Measurements from ENCODE around the gene SNAP29.

The SNAP29 gene

GRCh38 chr22:20887375-20887774 is 28.6 kb downstream of the SNAP29 start:
- Histone ChIP-seq H2AFZ (ENCODE audit: insufficient read depth, low read length, poor library complexity) (no peak overlapping the region), H3K4ac (ENCODE audit: low read depth, low read length) (no peak overlapping the region), H3K4me3 (ENCODE audit: low read depth, low read length) (no peak overlapping the region), H3K18ac (ENCODE audit: low read length) (no peak overlapping the region), H3K79me2 (ENCODE audit: control insufficient read depth, insufficient read depth, low read length, poor library complexity) (no peaks in the 10 kb centered on the region), H3K27me3 (ENCODE audit: insufficient read depth, low read length) (no peaks in the 10 kb centered on the region), H2BK120ac (ENCODE audit: insufficient read depth, low read length, poor library complexity) (no peak overlapping the region), H2BK12ac (ENCODE audit: low read length) (no peak overlapping the region), H3K23ac (ENCODE audit: low read length) (no peak overlapping the region), H4K91ac (ENCODE audit: low read depth, low read length) (no peak overlapping the region), H3K4me1 (ENCODE audit: control insufficient read depth in 1 of 2, insufficient read depth in 2 of 2, low read length in 2 of 2) (peaks cover 0 to 8% of the 10 kb centered on the region in 2 experiments), H3K4me2 (ENCODE audit: low read length) (no peak overlapping the region), H3K14ac (ENCODE audit: low read length) (no peak overlapping the region), H2BK5ac (ENCODE audit: low read depth, low read length, poor library complexity) (no peak overlapping the region), H2AK5ac (ENCODE audit: low read length) (no peak overlapping the region), H3K9ac (ENCODE audit: low read length) (no peak overlapping the region), H3K27ac (ENCODE audit: low read depth, low read length) (no peak overlapping the region), H4K12ac (ENCODE audit: low read depth, low read length) (no peak overlapping the region), H3K79me1 (ENCODE audit: low read length) (no peaks in the 10 kb centered on the region), H3K36me3 (ENCODE audit: control insufficient read depth in 1 of 2, insufficient read depth in 2 of 2, low read length in 2 of 2) (peaks cover 23 to 28% of the 10 kb centered on the region in 2 experiments), H4K8ac (ENCODE audit: low read depth, low read length) (no peak overlapping the region), H3K9me3 (ENCODE audit: insufficient read depth, low read depth, low read length) (peaks cover 4% of the 10 kb centered on the region)
- peak in 1 of 2 donors; percentile 53 for DNase-seq
- WGBS (ENCODE audit: extremely low coverage, insufficient coverage, insufficient read length): no CpG with 5 or more reads among the region's 5 CpGs

DNA sequence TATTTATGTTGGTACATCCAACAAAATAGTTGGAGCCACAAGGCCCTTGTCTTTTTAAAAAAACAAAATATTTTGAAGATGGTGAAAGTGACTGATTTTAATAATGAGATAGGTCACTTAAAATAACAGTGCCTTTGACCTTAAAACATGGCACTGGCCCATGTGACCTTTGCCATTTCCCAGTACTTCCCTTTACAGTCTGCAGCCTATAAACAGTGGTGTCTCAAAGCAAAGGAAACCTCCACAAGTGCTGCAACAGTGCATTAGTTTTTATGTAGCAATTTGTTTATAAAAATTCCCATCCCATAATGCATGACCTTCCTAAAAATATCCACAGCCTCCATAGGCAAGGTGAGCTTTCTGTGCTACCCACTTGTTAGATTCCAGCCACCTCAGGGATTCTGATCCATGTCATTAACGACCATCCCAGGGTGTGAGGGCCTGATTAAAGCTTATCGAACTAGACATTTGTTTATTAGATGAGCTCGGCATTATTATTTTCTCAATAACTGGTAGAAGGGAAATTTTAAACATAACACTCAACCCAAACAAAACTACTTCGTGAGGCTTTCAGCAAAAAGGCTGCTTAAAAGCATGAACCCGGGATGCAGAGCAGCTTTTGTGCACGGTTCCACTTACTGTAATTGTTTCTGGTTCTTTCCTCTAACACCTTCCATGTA is 30.4 kb downstream of the SNAP29 start:
- DNase-seq: no peak
- Histone ChIP-seq H2AFZ (ENCODE audit: insufficient read depth, low read length, poor library complexity) (no peak overlapping the region), H4K12ac (ENCODE audit: low read depth, low read length) (no peak overlapping the region), H3K4me1 (ENCODE audit: control insufficient read depth in 1 of 2, insufficient read depth in 2 of 2, low read length in 2 of 2) (peaks cover 0 to 8% of the 10 kb centered on the region in 2 experiments), H2BK12ac (ENCODE audit: low read length) (no peak overlapping the region), H3K36me3 (ENCODE audit: control insufficient read depth in 1 of 2, insufficient read depth in 2 of 2, low read length in 2 of 2) (peaks cover 12 to 17% of the 10 kb centered on the region in 2 experiments), H3K9me3 (ENCODE audit: insufficient read depth, low read depth, low read length) (peaks cover 1% of the 10 kb centered on the region), H3K4me3 (ENCODE audit: low read depth, low read length) (no peak overlapping the region), H3K18ac (ENCODE audit: low read length) (no peak overlapping the region), H3K4ac (ENCODE audit: low read depth, low read length) (no peak overlapping the region), H2BK5ac (ENCODE audit: low read depth, low read length, poor library complexity) (no peak overlapping the region), H3K79me1 (ENCODE audit: low read length) (no peaks in the 10 kb centered on the region), H2AK5ac (ENCODE audit: low read length) (no peak overlapping the region), H3K4me2 (ENCODE audit: low read length) (no peak overlapping the region), H2BK120ac (ENCODE audit: insufficient read depth, low read length, poor library complexity) (no peak overlapping the region), H3K9ac (ENCODE audit: low read length) (no peak overlapping the region), H3K27ac (ENCODE audit: low read depth, low read length) (no peak overlapping the region), H3K27me3 (ENCODE audit: insufficient read depth, low read length) (no peaks in the 10 kb centered on the region), H3K14ac (ENCODE audit: low read length) (no peak overlapping the region), H3K79me2 (ENCODE audit: control insufficient read depth, insufficient read depth, low read length, poor library complexity) (no peaks in the 10 kb centered on the region), H4K8ac (ENCODE audit: low read depth, low read length) (no peak overlapping the region), H4K91ac (ENCODE audit: low read depth, low read length) (no peak overlapping the region), H3K23ac (ENCODE audit: low read length) (no peak overlapping the region)
- WGBS (ENCODE audit: extremely low coverage, insufficient coverage, insufficient read length): no CpG with 5 or more reads among the region's 6 CpGs

DNA sequence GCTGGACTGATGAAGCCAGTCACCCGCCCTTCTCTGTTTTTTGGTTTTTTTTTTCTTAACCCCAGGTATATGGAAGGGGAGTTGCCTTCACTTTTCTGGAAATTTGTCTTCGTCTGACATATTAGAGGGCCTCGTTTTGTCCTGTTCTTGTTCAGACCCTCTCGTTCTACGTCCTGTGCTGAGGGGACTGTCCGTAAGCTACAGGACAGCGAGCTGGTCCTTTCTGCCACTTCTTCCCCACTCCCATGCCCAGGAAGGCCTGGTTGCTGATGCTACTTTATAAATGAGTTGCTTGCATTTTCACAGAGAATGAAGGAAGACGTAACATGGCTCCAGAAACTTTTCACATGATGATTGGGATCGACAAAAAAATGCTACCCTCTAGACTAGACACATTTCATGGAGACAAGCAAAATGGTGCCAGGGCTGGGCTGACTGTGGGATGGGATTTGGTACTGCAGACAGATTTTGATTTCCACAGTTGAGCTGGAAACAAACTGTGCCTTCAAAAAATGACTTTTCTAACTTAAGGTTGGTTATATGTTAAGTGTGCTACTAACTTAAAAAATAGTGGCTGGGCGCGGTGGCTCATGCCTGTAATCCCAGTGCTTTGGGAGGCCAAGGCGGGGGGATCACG is 31.2 kb downstream of the SNAP29 start:
- Histone ChIP-seq H3K36me3 (ENCODE audit: control insufficient read depth in 1 of 2, insufficient read depth in 2 of 2, low read length in 2 of 2) (peaks cover 8 to 14% of the 10 kb centered on the region in 2 experiments), H3K79me1 (ENCODE audit: low read length) (no peaks in the 10 kb centered on the region), H3K4me3 (ENCODE audit: low read depth, low read length) (no peak overlapping the region), H2AFZ (ENCODE audit: insufficient read depth, low read length, poor library complexity) (no peak overlapping the region), H3K79me2 (ENCODE audit: control insufficient read depth, insufficient read depth, low read length, poor library complexity) (no peaks in the 10 kb centered on the region), H2BK120ac (ENCODE audit: insufficient read depth, low read length, poor library complexity) (no peak overlapping the region), H3K14ac (ENCODE audit: low read length) (no peak overlapping the region), H3K4ac (ENCODE audit: low read depth, low read length) (no peak overlapping the region), H3K4me1 (ENCODE audit: control insufficient read depth in 1 of 2, insufficient read depth in 2 of 2, low read length in 2 of 2) (peaks cover 0 to 8% of the 10 kb centered on the region in 2 experiments), H2BK5ac (ENCODE audit: low read depth, low read length, poor library complexity) (no peak overlapping the region), H4K8ac (ENCODE audit: low read depth, low read length) (no peak overlapping the region), H3K27me3 (ENCODE audit: insufficient read depth, low read length) (no peaks in the 10 kb centered on the region), H3K23ac (ENCODE audit: low read length) (no peak overlapping the region), H2BK12ac (ENCODE audit: low read length) (no peak overlapping the region), H3K18ac (ENCODE audit: low read length) (no peak overlapping the region), H2AK5ac (ENCODE audit: low read length) (no peak overlapping the region), H4K12ac (ENCODE audit: low read depth, low read length) (no peak overlapping the region), H3K4me2 (ENCODE audit: low read length) (no peak overlapping the region), H3K9me3 (ENCODE audit: insufficient read depth, low read depth, low read length) (no peaks in the 10 kb centered on the region), H3K9ac (ENCODE audit: low read length) (no peak overlapping the region), H3K27ac (ENCODE audit: low read depth, low read length) (no peak overlapping the region), H4K91ac (ENCODE audit: low read depth, low read length) (no peak overlapping the region)
- no peak for DNase-seq
- WGBS (ENCODE audit: extremely low coverage, insufficient coverage, insufficient read length): no CpG with 5 or more reads among the region's 13 CpGs

DNA sequence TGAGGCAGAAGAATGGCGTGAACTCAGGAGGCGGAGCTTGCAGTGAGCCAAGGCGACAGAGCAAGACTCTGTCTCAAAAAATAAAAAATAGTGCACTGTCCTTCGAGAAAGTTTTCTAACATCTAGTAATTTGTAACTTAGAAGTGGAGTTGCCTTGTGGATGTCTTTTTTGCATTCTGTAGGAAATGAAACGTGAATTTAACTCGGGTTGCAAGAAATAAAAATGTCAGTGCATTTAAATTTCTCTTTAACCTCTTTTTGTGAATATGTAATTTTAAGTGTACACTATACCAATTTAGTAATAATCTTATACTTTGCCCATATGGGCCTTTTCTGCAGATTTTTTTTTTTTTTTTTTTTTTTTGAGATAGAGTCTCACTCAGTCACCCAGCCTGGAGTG is 32.2 kb downstream of the SNAP29 start:
- H3K79me1 ChIP-seq (ENCODE audit: low read length): no peaks in the 10 kb centered on the region
- H3K27ac ChIP-seq (ENCODE audit: low read depth, low read length): no peak overlapping the region
- H2AK5ac ChIP-seq (ENCODE audit: low read length): no peak overlapping the region
- no peaks in the 10 kb centered on the region for H3K9me3 ChIP-seq (ENCODE audit: insufficient read depth, low read depth, low read length)
- H4K91ac ChIP-seq (ENCODE audit: low read depth, low read length): no peak overlapping the region
- DNase-seq: no peak
- no peak overlapping the region for H3K4me2 ChIP-seq (ENCODE audit: low read length)
- no peak overlapping the region for H3K4ac ChIP-seq (ENCODE audit: low read depth, low read length)
- no peak overlapping the region for H4K8ac ChIP-seq (ENCODE audit: low read depth, low read length)
- no peak overlapping the region for H4K12ac ChIP-seq (ENCODE audit: low read depth, low read length)
- H2AFZ ChIP-seq (ENCODE audit: insufficient read depth, low read length, poor library complexity): no peak overlapping the region
- no peak overlapping the region for H3K4me3 ChIP-seq (ENCODE audit: low read depth, low read length)
- no peak overlapping the region for H2BK12ac ChIP-seq (ENCODE audit: low read length)
- H3K36me3 ChIP-seq (ENCODE audit: control insufficient read depth in 1 of 2, insufficient read depth in 2 of 2, low read length in 2 of 2): peaks cover 8 to 14% of the 10 kb centered on the region in 2 experiments
- WGBS (ENCODE audit: extremely low coverage, insufficient coverage, insufficient read length): no CpG with 5 or more reads among the region's 6 CpGs
- H3K18ac ChIP-seq (ENCODE audit: low read length): no peak overlapping the region
- no peak overlapping the region for H2BK120ac ChIP-seq (ENCODE audit: insufficient read depth, low read length, poor library complexity)
- no peak overlapping the region for H3K23ac ChIP-seq (ENCODE audit: low read length)
- H3K14ac ChIP-seq (ENCODE audit: low read length): no peak overlapping the region
- H3K27me3 ChIP-seq (ENCODE audit: insufficient read depth, low read length): no peaks in the 10 kb centered on the region
- no peak overlapping the region for H3K9ac ChIP-seq (ENCODE audit: low read length)
- no peaks in the 10 kb centered on the region for H3K79me2 ChIP-seq (ENCODE audit: control insufficient read depth, insufficient read depth, low read length, poor library complexity)
- peaks cover 0 to 3% of the 10 kb centered on the region in 2 experiments for H3K4me1 ChIP-seq (ENCODE audit: control insufficient read depth in 1 of 2, insufficient read depth in 2 of 2, low read length in 2 of 2)
- H2BK5ac ChIP-seq (ENCODE audit: low read depth, low read length, poor library complexity): no peak overlapping the region
